DMS79 (cell line): ENCODE results near the gene CREB5.

Source experiments
- DNase-seq: peaks from one replicate; lab custom pipeline; 2025; lab: John Stamatoyannopoulos, UW

Gene CREB5

DNA sequence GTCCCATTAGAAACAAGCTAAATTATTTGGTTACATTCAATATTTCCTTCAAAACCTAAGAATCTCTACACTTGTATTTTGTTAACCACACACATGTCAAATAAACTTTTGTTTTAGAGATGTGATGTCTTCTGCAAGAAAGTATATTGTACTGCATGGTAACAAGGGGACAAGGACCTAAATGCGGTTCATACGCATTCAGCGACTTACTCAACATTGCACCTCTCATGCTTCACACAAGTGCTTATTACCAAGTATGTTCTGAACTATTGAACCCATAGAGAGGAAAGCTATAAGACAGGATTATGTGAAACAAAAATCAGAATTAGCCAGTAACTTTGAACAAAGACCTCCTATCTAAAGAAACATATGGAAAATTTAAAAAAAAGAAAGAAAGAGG, 68.3 kb downstream of the CREB5 start:
- no peak for DNase-seq

DNA sequence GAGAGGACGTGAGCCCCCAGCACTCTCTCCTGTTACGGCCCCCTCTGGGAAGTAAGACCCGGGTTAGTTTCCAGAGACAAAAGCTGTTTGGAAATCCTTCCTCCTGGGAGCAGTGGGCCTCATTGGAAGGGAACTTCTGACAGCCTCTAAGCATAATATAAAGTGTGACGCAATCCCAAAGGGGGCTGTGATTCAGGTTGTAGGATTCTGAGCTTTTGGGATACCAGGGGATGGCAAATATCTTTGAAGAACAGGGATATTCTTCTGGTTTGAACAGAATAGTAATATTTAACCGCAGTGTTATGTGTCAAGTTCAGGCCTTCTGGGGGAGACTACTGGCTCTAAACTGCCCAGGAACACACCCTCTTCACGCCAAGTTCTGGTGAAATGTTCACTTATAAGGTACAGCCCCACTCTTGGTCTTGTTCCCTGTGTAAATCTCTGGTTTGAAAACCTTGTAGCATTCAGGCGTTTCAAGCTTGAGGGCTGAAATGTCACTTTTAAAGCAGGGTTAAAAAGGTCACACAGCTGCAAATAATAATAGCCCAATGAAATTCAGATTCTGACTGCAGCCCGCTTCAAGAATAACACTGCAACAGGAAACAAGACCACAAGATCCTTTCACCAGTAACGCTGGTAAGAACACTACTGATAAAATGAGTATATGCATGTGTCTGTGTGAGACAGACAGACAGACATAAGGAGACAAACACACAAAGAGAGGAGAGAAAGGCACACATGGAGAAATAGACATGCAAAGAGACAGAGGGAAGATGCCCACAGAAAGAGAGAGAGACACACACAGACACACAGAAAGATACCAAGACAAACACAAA, 69.0 kb downstream of the CREB5 start:
- DNase-seq = no peak

- DNase-seq = no peak
These were observed 70.8 kb downstream of the CREB5 start for GRCh38 chr7:28483112-28483511.

GRCh38 chr7:28483908-28484605, 71.7 kb downstream of the CREB5 start:
- DNase-seq = no peak

DNA sequence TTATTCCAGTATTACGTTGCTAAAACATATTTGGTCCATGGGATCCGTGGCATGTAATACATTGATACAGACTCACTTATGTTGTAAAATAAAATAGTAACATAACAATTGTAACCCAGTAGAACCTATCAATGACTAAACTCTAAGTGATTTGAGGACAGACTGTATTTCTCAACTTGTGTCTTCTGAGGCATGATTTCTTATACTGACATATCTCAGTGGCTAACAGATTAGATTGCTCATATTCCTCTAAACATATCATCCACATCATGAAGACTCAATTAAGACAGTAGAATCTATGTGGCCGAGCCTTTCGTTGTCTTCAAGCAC, 72.3 kb downstream of the CREB5 start:
- no peak for DNase-seq

GRCh38 chr7:28487487-28487886, 75.2 kb downstream of the CREB5 start:
- DNase-seq = no peak

- DNase-seq = no peak
These were observed 75.9 kb downstream of the CREB5 start for GRCh38 chr7:28488061-28488791.

DNA sequence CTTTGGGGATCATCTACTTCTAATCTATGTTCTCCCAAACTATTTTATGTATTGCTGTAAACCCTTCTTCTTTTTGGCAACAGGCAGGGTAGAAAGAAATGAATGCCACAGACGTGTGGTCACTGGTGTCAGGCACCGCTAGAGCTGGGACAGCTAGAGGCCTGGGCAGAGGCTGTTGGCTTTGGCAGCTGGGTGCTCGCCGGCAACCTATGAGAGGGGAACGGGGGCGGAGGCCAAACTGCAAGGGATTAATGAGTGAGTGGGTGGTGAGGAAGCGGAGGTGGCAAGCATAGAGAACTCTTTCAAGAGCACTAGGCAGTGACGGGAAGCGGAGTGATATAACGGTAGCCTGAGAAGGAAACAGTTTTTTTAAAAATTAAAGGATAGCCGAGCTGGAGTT, 78.5 kb downstream of the CREB5 start:
- no peak for DNase-seq

DNA sequence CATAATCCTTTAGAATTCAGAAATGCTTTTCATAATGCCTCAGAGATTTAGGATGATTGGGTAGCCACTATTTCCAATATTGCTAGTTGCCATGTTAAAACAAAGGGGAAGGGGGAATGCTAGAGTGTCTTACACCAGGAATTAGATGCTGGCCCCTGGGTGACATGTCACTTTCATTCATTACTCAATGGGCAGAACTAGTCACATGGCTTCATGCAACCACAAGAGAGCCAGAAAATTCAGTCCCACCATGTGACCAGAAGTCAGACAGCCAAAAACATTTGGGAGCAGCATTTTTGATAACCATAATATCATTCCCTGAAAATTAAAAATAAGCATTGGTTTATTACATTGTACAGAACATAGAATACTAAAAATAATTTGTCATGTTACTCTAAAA, 81.2 kb downstream of the CREB5 start:
- DNase-seq = no peak

DNA sequence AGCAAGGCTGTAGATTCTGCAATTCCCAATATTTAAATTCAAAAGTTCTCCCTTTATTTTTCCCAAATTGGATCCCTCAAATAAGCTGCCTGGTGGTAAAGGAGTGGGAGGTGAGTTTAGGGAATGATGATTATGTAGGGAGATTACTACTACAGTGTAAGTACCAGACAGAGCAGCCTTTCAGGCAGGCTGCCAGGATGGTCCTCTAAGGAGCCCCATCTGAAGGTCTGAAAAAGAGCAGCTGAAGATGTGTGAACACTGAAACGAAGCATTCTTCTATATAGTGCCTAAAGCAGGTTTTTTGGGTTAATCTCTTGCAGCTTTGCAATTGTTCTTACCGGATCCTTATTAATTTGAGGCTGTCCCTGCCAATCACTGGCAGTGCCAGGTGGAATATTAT, 84.7 kb downstream of the CREB5 start:
- no peak for DNase-seq

DNA sequence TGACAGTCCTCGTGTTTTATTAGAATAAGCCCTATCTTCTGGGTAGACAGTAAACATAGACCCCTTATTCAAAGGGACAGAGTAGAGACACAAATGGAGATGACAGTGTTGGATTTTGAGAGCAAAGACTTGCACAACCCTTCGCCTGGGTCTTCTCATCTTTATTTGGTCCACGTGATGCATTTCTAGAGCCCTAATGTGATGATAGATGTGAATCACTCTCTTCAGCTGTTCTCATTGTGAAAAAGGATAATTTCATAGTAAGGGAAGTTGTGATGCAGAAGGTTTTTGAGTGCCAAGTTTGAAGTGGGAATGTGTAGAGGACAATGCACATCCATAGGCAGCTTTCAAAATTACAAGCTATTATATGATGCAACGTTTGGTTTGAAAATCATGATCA, 86.3 kb downstream of the CREB5 start:
- DNase-seq = no peak

DNA sequence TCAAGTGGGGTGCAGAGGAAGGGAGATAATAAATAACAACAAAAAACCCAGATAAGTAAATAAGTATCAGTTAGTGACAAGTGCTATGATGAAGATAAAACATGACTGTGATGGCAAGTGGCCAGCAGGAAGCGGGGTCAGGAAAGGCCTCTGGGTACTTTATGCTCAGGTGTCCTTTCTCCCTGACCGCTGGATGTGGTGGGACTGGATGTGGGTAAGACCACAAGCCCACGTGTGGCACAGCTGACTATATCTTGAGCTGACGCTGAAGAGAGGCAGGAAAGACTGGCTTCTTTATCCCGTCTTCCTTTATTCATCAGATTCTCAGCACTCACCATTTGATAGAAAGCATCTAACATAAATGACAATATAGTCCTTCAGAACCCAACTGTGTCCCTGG, 87.8 kb downstream of the CREB5 start:
- no peak for DNase-seq

DNA sequence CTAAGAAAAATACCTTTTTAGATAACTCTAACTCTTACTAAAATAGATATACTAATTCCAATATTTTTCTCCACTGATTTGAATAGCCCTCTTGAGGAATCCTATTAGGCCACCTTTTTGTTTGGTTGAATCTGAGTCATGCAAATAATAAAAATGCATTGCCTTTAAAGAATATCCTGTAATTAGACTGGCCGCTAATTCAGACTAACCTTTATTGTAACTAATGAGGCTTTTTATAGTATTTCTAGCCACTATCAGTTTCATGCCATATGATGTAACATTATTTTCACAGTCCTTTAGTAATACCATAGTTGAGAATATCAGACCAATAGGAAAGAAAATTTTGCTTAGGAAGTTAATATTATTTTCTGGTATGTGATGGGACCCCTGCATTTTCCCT, 90.1 kb downstream of the CREB5 start:
- no peak for DNase-seq

DNA sequence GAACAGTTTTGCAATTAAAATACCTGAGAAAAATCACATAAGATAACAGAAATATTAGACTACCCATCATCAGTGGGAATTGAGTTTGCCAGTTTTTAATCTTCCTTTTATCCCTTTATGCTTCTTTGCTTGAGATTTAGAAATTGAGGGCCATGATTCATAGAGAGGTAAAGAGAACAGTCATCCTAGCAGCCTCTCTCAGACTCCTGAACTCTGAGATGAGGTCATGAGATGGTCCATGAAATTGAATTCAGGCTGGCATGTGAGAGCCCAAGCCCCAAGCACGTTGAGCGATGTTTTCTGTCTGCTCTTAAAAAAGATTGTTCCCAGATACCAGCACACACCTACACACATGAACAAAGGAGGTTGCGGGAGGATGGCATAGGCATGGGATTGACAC, 91.1 kb downstream of the CREB5 start:
- DNase-seq = no peak

DNA sequence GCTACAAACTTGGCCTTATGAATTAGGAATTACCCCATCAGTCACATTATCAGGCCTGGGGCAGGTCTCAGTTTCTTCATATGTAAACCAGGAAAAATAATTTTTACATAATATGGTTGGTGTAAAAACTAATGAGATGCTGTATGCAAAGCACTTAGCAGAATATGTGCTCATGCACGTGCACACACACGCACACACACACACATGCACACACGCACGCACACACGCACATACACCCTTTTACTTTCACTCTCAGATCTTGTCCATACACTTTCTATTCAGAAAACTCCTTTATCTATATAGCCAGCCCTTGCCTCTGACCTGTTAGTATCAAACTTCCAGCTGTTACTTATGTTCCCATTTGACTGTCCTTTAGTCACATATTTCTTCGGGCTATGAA, 92.7 kb downstream of the CREB5 start:
- no peak for DNase-seq

GRCh38 chr7:28505867-28506266, 93.5 kb downstream of the CREB5 start:
- no peak for DNase-seq

DNA sequence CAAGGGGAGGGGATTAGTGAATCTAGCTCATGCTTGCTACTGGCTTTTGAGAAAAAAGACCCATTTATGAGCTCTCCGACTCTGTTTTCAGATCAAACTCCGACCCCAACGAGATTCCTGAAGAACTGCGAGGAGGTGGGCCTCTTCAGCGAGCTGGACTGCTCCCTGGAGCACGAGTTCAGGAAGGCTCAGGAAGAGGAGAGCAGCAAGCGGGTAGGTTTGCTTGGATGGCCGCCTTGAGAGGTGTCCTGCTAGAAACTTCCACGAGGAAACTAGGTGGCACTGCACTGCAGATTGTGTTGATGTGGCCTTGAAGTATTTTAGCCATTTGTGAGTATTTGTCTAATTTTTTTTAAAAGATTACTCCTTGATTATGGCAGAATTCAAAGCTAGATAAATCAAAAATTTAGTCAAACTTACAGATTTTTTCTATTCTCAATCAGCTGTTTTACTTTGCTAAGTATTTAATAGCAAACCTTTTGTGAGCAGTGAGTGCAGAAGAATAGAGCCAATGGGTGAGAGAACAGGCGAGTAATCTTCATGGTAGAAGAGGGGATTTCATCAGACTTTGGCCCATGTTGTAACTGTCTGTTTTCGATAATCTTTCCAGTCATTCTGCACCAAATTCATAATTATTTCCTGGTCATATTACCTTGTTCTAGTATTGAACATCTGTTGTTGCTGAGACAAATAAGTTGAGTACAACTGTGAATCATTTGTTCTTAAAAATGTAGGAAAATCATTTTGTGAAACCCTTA, 95.4 kb downstream of the CREB5 start:
- no peak for DNase-seq

DNA sequence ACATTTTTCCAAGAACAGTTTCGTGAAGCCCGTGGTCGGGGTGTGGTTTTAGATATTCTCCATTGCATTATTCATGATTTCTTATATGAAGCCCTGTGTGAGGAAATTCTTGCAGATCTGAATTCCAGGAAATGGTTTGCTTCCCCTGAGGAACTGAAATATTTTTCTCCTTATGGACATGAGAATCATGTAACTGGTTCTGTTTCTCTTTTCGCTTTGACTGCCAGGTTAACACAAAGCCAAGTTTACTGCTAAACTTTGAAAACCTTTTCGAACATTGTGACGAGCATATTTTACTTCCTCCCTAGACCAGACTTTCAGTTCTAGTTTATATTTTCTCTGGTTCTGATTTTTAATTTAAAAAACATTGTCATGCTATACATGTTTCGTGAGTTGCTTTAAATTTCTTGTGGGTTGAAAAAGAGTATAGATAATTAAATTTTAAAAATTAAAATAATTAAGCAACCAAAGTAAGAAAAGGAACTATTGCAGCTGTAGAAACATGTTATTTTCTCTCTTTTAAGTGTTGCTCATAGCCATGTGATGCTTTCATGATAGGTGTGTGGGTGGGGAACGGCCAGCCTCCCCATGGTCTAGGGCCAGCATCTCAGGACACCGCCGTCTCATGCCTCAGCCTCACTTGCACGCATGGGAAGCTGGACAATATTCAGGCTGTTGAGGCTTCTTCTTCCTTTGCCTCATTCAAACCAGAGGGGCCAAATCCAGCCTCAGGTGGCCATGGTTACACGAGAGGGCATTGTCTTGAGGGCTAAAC, 97.1 kb downstream of the CREB5 start:
- no peak for DNase-seq

- DNase-seq = no peak
These were observed 97.7 kb downstream of the CREB5 start for GRCh38 chr7:28510026-28510369.

- no peak for DNase-seq
These were observed 100.5 kb downstream of the CREB5 start for GRCh38 chr7:28512668-28513440.
